ENCODE measurements around the gene LMAN2.

The LMAN2 gene

GRCh38 chr5:177351392-177352329, at the start of gene LMAN2:
Gene LMAN2 (minus strand): TSS chr5:177351668. CDS start chr5:177351647, 21 bp downstream.
- DNase-seq (ENCODE audit: low read depth): peak; percentile 81

GRCh38 chr5:177399997-177400868, 48.8 kb upstream of the LMAN2 start, which contains the start of gene PFN3:
Gene PFN3 (minus strand): TSS chr5:177400661. CDS start chr5:177400576, 85 bp downstream.
- no peak for DNase-seq (ENCODE audit: low read depth)

GRCh38 chr5:177397875-177398390, 46.5 kb upstream of the LMAN2 start:
- DNase-seq (ENCODE audit: low read depth): no peak

GRCh38 chr5:177396807-177397206, 45.3 kb upstream of the LMAN2 start:
- DNase-seq (ENCODE audit: low read depth): no peak

GRCh38 chr5:177396078-177396477, 44.6 kb upstream of the LMAN2 start:
- DNase-seq (ENCODE audit: low read depth): no peak

- no peak for DNase-seq (ENCODE audit: low read depth)
These were observed 42.5 kb upstream of the LMAN2 start for GRCh38 chr5:177393990-177394389.

GRCh38 chr5:177393206-177393765, 41.8 kb upstream of the LMAN2 start:
- no peak for DNase-seq (ENCODE audit: low read depth)

- DNase-seq (ENCODE audit: low read depth): no peak
These were observed 41.3 kb upstream of the LMAN2 start for GRCh38 chr5:177392765-177393164.

GRCh38 chr5:177390363-177391300, 39.2 kb upstream of the LMAN2 start:
- DNase-seq (ENCODE audit: low read depth): peak; percentile 77

- peak; percentile 30 for DNase-seq (ENCODE audit: low read depth)
These were observed 38.0 kb upstream of the LMAN2 start for GRCh38 chr5:177389241-177390169.

GRCh38 chr5:177388521-177389052, 37.1 kb upstream of the LMAN2 start:
- DNase-seq (ENCODE audit: low read depth): no peak

GRCh38 chr5:177387405-177387804, 35.9 kb upstream of the LMAN2 start:
- no peak for DNase-seq (ENCODE audit: low read depth)

- DNase-seq (ENCODE audit: low read depth): no peak
These were observed 35.1 kb upstream of the LMAN2 start for GRCh38 chr5:177386542-177386941.

GRCh38 chr5:177385720-177386119, 34.3 kb upstream of the LMAN2 start:
- DNase-seq (ENCODE audit: low read depth): no peak

GRCh38 chr5:177384134-177384533, 32.7 kb upstream of the LMAN2 start, which contains the start of gene SLC34A1:
Gene SLC34A1 (plus strand): TSS chr5:177384434. CDS start chr5:177385742, 1,308 bp downstream.
- no peak for DNase-seq (ENCODE audit: low read depth)

GRCh38 chr5:177383181-177383580, 31.7 kb upstream of the LMAN2 start:
- DNase-seq (ENCODE audit: low read depth): no peak

GRCh38 chr5:177382423-177383029, 31.1 kb upstream of the LMAN2 start:
- DNase-seq (ENCODE audit: low read depth): no peak

- no peak for DNase-seq (ENCODE audit: low read depth)
These were observed 29.3 kb upstream of the LMAN2 start for GRCh38 chr5:177380805-177381126.
